Lower leg skin (tissue), 4 donors: ENCODE results near the gene GRAP2. TPM values are rescaled to one million over a fixed set of nuclear protein-coding genes. Genes with fewer than 3 reads are reported as not detected.
A peak's percentile ranks its signal among the peaks of the same experiment; 100 is the strongest.

Source experiments
- DNase-seq, 2 donors: peaks; one replicate each; pipeline ENCODE4 v3.0.0-alpha.2; 2019; ENCODE audit warnings: low spot score in 2 of 2
- H3K4me3 ChIP-seq: fragments of 200-600 bp; sonication (generic); 2 replicates; pipeline ENCODE4 v1.5.1; 2017; ENCODE audit warnings: mild to moderate bottlenecking, low read depth; ENCODE audit not compliant: poor library complexity, severe bottlenecking
- POLR2A ChIP-seq, 2 donors: fragments of 450-650 bp; IDR thresholded peaks; one replicate each; pipeline ENCODE4 v1.6.1; 2016 to 2017; ENCODE audit warnings: antibody characterized with exemption in 2 of 2, mild to moderate bottlenecking in 1 of 2, moderate library complexity in 1 of 2
- WGBS, 2 donors: methylation state at CpG; one replicate each; pipeline ENCODE4 v1.1.5; 2018; 5-methylcytosine and 5-hydroxymethylcytosine counted together
- intact Hi-C: fragments of 100-400 bp; cut with DNase I; formaldehyde crosslinking; loops from one replicate; pipeline ENCODE4 v1.15.0; 2023; ENCODE audit warnings: low total_unique reads
- total RNA-seq, 4 donors: library from RNA; depleted of rRNA; stranded (reverse); fragments of >200 nt; gene quantifications; one replicate each; pipeline ENCODE4 v1.1.0, GENCODE V29; 2016
- TF ChIP-seq, protein P1 (sequence below), 3 donors: fragments of 450-650 bp; IDR thresholded peaks; one replicate each; pipeline ENCODE4 v1.5.1; 2016; ENCODE audit warnings: antibody characterized with exemption in 3 of 3, mild to moderate bottlenecking in 3 of 3, moderate library complexity in 2 of 3

The GRAP2 gene
- total RNA-seq, 4 donors from 2014 or later = 0.72 to 1.3 (median 0.96) TPM

DNA sequence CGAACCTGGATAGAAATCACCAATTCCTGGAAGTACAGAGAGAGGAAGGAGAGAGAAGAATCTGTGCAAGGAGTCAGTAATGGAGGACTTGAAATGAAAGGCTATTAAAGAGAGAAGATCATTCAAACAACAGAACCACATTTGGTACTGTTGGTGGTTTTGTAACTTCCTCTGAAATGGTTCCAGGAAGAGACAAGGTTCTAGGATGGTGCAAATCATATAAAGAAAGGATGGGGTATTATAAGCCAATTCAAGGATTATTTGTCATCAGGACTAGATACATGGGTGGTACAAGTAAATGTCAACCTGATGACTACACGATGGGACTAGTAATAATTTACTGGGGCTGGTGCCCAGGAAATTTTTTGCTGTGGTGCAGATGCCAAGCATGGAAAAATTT lies 30.4 kb downstream of the GRAP2 start:
- intact Hi-C loops = no loop called here
- 38 to 45% methylated on average over 2 of the region's 2 CpGs for WGBS, 2 donors
- TF ChIP-seq, protein P1, sequence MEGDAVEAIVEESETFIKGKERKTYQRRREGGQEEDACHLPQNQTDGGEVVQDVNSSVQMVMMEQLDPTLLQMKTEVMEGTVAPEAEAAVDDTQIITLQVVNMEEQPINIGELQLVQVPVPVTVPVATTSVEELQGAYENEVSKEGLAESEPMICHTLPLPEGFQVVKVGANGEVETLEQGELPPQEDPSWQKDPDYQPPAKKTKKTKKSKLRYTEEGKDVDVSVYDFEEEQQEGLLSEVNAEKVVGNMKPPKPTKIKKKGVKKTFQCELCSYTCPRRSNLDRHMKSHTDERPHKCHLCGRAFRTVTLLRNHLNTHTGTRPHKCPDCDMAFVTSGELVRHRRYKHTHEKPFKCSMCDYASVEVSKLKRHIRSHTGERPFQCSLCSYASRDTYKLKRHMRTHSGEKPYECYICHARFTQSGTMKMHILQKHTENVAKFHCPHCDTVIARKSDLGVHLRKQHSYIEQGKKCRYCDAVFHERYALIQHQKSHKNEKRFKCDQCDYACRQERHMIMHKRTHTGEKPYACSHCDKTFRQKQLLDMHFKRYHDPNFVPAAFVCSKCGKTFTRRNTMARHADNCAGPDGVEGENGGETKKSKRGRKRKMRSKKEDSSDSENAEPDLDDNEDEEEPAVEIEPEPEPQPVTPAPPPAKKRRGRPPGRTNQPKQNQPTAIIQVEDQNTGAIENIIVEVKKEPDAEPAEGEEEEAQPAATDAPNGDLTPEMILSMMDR (IDR thresholded peaks at IDR 0.05) = no peak
- DNase-seq = no peak
- H3K4me3 ChIP-seq = no peak overlapping the region

DNA sequence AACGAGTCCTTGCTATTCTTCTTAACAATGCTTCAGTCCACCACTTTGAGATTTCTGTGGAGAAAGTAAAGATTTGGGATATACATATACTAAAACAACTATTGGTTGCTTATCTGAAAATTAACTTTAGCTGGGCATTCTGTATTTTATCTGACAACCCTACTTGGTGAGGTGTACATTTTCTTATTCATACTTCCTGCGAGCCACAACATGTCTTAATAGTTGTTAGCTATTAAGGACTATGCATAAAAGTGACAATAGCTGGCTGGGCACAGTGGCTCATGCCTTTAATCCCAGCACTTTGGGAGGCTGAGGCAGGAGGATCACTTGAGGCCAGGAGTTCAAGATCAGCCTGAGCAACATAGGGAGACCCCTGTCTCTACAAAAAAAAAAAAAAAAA lies 31.3 kb downstream of the GRAP2 start:
- TF ChIP-seq, protein P1 (IDR thresholded peaks at IDR 0.05) = no peak
- no peak for TF ChIP-seq POLR2A (IDR thresholded peaks at IDR 0.05)
- intact Hi-C loops = no loop called here
- 54 to 65% methylated on average over 2 of the region's 2 CpGs for WGBS, 2 donors
- no peak for DNase-seq
- no peak overlapping the region for H3K4me3 ChIP-seq

DNA sequence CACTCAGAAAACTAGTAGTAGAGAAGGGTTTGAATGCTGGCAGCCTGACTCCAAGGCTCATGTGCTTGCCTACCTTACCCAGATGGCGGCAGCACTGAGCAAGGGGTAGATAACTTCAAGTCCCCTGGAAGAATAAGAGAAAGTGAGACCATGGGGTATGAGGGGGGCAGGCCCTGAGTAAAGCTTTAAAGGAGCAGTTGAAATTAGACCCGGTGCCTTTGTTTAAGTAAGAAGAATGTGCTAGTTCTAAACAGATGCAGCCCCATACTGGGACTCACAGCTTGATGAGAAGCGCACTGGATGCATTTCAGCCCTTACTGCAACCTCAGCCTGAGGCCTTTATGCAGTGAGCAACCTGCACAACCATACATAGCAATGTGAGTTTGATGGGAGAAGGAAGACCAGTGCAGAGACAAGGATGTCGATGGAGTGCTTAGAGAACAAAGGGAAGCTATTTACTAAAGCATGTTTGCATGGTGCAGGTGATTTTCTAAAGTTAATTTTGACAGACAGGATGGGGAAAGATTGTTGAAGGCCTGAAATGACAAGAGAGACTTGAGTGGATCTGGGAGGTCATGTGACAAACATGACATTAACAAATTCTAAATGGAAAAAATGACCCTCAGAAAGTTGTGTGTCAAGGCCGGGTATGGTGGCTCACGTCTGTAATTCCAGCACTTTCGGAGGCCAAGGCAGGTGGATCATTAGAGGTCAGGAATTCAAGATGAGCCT lies 32.2 kb downstream of the GRAP2 start:
- intact Hi-C loops = no loop called here
- TF ChIP-seq POLR2A (IDR thresholded peaks at IDR 0.05) = no peak
- TF ChIP-seq, protein P1 (IDR thresholded peaks at IDR 0.05) = no peak
- no peak overlapping the region for H3K4me3 ChIP-seq
- 72 to 81% methylated on average over 7 of the region's 7 CpGs for WGBS, 2 donors
- peak in 1 of 2 donors; percentile 42 for DNase-seq

DNA sequence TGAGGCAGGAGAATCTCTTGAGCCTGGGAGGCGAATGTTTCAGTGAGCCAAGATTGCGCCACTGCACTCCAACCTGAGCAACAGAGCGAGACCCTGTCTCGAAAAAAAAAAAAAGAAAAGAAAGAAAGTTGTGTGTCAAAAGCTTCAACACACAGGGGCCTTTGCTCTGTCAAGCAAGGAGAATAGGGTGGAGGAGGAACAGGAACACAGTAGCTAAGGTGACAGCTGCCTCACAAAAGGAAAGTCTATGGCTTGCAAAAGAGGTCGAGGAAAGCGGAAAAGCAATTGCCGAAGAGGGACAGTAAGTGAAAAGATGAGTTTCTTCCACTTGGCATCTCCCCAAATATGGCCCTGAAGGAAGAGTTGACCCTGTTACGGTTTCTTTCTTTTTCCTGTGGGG lies 32.9 kb downstream of the GRAP2 start:
- intact Hi-C loops = no loop called here
- no peak overlapping the region for H3K4me3 ChIP-seq
- WGBS, 2 donors = 88 to 89% methylated on average over 8 of the region's 8 CpGs
- TF ChIP-seq POLR2A (IDR thresholded peaks at IDR 0.05) = no peak
- TF ChIP-seq, protein P1 (IDR thresholded peaks at IDR 0.05) = no peak
- DNase-seq = no peak

DNA sequence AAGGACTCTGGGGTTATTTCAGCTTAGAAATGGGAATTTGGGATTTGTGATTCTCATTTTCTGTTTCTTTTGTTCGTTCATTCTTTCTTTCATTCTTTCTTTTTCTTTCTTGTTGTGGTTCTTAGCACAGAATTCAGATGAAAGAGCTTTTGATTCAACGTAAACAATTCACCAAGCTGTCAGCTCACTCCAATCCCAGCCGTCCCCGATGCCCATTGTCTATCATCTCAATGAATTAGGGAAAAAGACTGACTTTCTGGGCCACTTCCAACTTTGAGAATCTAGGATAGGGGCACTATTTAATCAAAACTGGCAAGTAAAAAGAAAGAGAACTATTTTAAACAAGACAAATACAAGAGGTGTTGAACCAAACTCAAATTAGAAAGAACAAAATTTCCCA lies 34.2 kb downstream of the GRAP2 start:
- no peak overlapping the region for H3K4me3 ChIP-seq
- 75 to 82% methylated on average over 4 of the region's 4 CpGs for WGBS, 2 donors
- TF ChIP-seq POLR2A (IDR thresholded peaks at IDR 0.05) = no peak
- TF ChIP-seq, protein P1 (IDR thresholded peaks at IDR 0.05) = no peak
- DNase-seq = no peak
- intact Hi-C loops = no loop called here

DNA sequence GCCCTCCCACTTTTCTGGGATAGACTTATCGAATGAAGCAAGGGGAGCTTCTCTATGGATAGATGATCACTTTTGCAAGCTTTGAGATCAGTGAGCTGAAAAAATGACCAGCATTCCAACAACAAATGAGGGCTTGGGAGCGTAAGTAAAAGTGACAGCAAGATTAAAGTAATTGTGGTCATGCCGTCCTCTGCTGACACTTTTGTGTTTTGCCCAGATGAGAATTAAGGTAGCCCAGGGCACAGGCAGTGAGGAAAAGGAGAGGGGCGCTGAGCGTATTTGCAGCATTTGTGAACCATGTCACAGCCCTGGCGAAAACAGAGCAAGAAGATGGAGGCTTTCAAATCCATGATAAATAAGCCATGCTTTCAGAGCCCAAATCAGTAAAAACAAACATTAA lies 34.7 kb downstream of the GRAP2 start:
- DNase-seq = peak in 1 of 2 donors; percentile 58
- TF ChIP-seq, protein P1 (IDR thresholded peaks at IDR 0.05) = no peak
- no peak for TF ChIP-seq POLR2A (IDR thresholded peaks at IDR 0.05)
- WGBS, 2 donors = 71 to 73% methylated on average over 6 of the region's 6 CpGs
- no peak overlapping the region for H3K4me3 ChIP-seq
- intact Hi-C loops = no loop called here
